Fibroblast of mammary gland (primary cell): ENCODE results near the gene PRPF19.

Experiments used
- DNase-seq: peaks from one replicate; pipeline ENCODE4 v3.0.0-alpha.2; 2010; ENCODE audit warnings: low read depth
- H3K4me3 ChIP-seq: 2 replicates; pipeline ENCODE4 v1.5.1; 2011; ENCODE audit warnings: low read depth, mild to moderate bottlenecking, low read length, moderate library complexity; ENCODE audit not compliant: control insufficient read depth
- CTCF ChIP-seq: conservative IDR thresholded peaks from 2 replicates; pipeline ENCODE4 v1.5.1; 2011; ENCODE audit warnings: low read depth, low read length, inconsistent platforms; ENCODE audit not compliant: control insufficient read depth, insufficient read depth

PRPF19 gene

DNA sequence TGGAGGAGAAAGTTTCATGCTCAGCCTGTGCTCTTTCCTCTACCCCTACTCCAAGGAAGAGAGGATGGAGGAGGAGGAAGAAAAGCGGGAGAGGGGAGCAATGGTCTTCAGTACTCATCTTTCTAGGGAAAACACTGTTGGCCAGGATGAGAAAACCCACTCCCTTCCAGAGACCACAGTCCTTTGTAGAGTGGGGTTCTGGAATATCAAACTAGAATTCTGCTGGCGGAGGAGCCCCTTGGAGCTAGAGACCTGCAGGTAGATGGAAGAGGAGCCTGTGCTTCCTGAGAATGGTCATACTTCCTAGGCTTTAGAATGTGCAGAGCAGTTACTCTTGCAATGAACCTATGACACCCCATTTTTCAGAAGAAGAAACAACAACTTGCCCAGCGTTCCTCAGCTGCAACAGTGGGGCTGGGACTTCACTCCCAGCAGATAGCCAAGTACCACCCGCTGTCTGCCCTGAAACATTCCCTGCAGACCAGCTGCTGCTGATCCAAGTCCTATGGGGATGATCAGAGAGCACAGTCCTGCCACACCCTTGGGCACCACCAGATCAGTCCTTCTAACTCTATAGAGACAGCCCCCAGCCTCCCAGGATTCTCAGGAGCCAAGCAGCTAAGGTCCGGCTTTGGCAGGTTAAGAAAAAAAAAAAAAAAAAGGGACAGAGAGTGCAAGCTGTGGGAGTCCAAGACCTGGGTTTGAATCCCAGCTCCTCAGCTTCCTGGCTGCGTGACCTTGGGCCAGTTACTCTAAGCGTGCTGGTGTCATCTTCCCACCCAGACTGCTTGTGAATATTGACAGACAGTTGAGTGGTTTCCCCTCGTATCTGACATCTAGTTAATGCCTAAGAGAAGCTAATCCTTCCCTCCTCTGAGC, 51.3 kb downstream of the PRPF19 start:
- TF ChIP-seq CTCF = no peak
- no peak for DNase-seq
- H3K4me3 ChIP-seq = no peak overlapping the region

GRCh38 chr11:60854140-60854846, 52.1 kb downstream of the PRPF19 start:
- H3K4me3 ChIP-seq = no peak overlapping the region
- no peak for TF ChIP-seq CTCF
- no peak for DNase-seq

GRCh38 chr11:60852982-60853950, 53.1 kb downstream of the PRPF19 start:
- no peak for TF ChIP-seq CTCF
- DNase-seq = no peak
- H3K4me3 ChIP-seq = no peak overlapping the region

DNA sequence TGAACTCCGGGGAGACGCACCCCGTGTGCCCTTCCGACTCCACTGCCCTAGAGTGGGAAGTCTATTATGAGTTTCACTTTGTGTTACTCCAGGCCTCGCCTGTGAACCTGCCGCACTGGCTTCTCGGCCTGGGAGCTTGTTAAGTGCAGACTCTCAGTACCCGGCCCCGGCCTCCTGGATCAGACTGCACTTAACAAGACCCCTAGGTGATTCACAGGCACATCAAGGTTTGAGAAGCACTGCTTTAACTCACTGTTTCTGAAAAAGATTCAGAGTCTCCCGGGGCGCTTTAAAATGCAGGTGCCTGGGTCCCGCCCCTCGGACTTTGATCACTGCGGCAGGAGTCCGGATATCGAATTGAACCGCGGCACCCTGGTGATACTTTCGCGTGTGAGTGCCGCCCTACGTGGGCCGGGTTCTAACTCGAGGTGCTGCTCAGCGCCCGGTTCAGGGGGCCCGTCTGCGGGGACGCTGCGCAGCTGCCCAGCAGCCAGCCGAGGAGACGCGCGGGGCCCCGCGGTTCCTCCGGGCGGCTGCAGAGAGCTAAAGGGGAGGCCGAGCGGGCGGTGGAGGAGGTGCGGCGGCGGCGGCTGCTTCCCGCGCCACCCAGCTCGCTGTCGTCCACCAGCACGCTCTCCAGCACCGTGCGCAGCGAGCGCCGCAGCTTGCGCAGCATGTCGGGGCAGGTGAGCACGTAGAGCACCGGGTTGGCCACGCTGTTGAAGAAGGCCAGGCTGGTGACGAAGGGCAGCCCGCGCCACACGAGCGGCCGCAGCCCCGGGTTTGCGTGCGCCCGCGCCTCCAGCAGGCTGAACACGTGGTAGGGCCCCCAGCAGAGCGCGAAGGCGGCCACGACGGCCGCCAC, 54.0 kb downstream of the PRPF19 start:
- no peak for TF ChIP-seq CTCF
- no peak for DNase-seq
- no peak overlapping the region for H3K4me3 ChIP-seq

GRCh38 chr11:60851327-60852104, 54.9 kb downstream of the PRPF19 start:
- DNase-seq = no peak
- no peak for TF ChIP-seq CTCF
- H3K4me3 ChIP-seq = no peak overlapping the region
